B cell (primary cell): ENCODE data around the gene BHLHA15.

Experiments
- CTCF ChIP-seq: fragments of 200-600 bp; IDR thresholded peaks from one replicate; pipeline ENCODE4 v1.8.0; 2022; ENCODE audit warnings: antibody characterized with exemption, mild to moderate bottlenecking
- EZH2 ChIP-seq: IDR thresholded peaks from 2 replicates; pipeline ENCODE4 v1.6.1; 2012; ENCODE audit warnings: borderline replicate concordance, low read depth, mild to moderate bottlenecking, moderate library complexity, low read length; ENCODE audit not compliant: insufficient read depth, poor library complexity, severe bottlenecking

DNA sequence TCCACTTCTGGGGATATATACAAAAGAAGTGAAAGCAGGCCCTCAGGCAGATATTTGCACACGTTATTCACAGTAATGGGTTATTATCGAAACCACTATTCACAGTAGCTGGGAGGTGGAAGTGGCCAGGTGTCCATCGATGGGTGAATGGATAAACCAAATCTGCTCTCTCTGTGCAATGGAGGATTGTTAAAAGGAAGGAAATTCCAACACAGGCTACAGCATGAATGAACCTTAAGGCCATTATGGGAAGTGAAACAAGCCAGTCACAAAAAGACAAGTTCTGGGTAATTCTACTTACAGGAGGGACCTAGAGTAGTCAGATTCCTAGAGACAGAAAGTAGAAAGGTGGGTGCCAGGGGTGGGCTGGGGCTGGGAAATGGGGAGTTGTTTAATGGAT is 48.5 kb upstream of the BHLHA15 start:
- TF ChIP-seq CTCF (no peak), EZH2 (no peak)
